Panc1 (cell line): Measurements from ENCODE around the gene SBF2. TPM values are rescaled to one million over a fixed set of nuclear protein-coding genes. Genes with fewer than 3 reads are reported as not detected.

Experiments
- ATAC-seq: fragments of 200-7000 bp; cut with Tn5 transposase; 2 replicates; pipeline ENCODE4 v1.9.1; 2020; ENCODE audit warnings: mild to moderate bottlenecking, moderate library complexity
- BruUV-seq: library from RNA; stranded (reverse); fragments of 400-500 nt; replicated peaks from 2 replicates; lab custom pipeline; 2021; lab: Mats Ljungman, UMichigan
- CTCF ChIA-PET: fragments of 300-600 bp; sonication (Branson Sonifier 250); formaldehyde crosslinking; loops from one replicate; lab custom pipeline; 2022; ENCODE audit warnings: antibody characterized with exemption; lab: Charles Lee
- POLR2A ChIA-PET: fragments of 300-600 bp; sonication (Branson Sonifier 250); formaldehyde crosslinking; loops from one replicate; lab custom pipeline; 2022; ENCODE audit warnings: antibody characterized with exemption; lab: Charles Lee
- DNase-seq: peaks from one replicate; pipeline ENCODE4 v3.0.0-alpha.2; 2010; ENCODE audit warnings: low read depth, low spot score
- H3K27ac ChIP-seq: 2 replicates; pipeline ENCODE4 v1.5.1; 2011; ENCODE audit warnings: mild to moderate bottlenecking, low read length, inconsistent platforms
- H3K27me3 ChIP-seq: fragments of 200-500 bp; sonication (Bioruptor generic); 2 replicates; pipeline ENCODE4 v1.6.0; 2014; ENCODE audit warnings: low read length, inconsistent platforms; ENCODE audit not compliant: control insufficient read depth, insufficient read depth
- H3K36me3 ChIP-seq: fragments of 200-500 bp; sonication (Bioruptor generic); 2 replicates; pipeline ENCODE4 v1.5.1; 2014; ENCODE audit warnings: inconsistent platforms, mild to moderate bottlenecking, low read length, moderate library complexity; ENCODE audit not compliant: control insufficient read depth, insufficient read depth
- H3K4me1 ChIP-seq: 2 replicates; pipeline ENCODE4 v1.5.1; 2011; ENCODE audit warnings: inconsistent platforms, mild to moderate bottlenecking, low read length, moderate library complexity; ENCODE audit not compliant: control insufficient read depth, insufficient read depth
- H3K4me3 ChIP-seq, 2 experiments: 2 replicates each; pipeline ENCODE4 v1.5.1; 2011 to 2012; ENCODE audit warnings: low read depth in 2 of 2, low read length in 2 of 2, mild to moderate bottlenecking in 2 of 2, inconsistent platforms in 1 of 2, moderate library complexity in 1 of 2
- H3K9me3 ChIP-seq: fragments of 200-500 bp; sonication (Bioruptor generic); 2 replicates; pipeline ENCODE4 v1.5.1; 2014; ENCODE audit warnings: low read depth, mild to moderate bottlenecking, inconsistent platforms, low read length, moderate library complexity; ENCODE audit not compliant: control insufficient read depth, insufficient read depth
- CTCF ChIP-seq: fragments of 450-650 bp; IDR thresholded peaks from 2 replicates; pipeline ENCODE4 v1.5.1; 2017; ENCODE audit warnings: mild to moderate bottlenecking
- POLR2AphosphoS5 ChIP-seq: IDR thresholded peaks from 2 replicates; pipeline ENCODE4 v1.6.1; 2012; ENCODE audit warnings: mild to moderate bottlenecking, low read depth, low read length, moderate library complexity
- REST ChIP-seq, 2 experiments: IDR thresholded peaks; 2 replicates each; pipeline ENCODE4 v1.6.1; 2011 to 2012; ENCODE audit warnings: low read depth in 2 of 2, control low read depth in 1 of 2, low read length in 1 of 2, mild to moderate bottlenecking in 1 of 2, moderate library complexity in 1 of 2; ENCODE audit not compliant: insufficient read depth in 1 of 2
- SIN3A ChIP-seq: IDR thresholded peaks from 2 replicates; pipeline ENCODE4 v1.6.1; 2012; ENCODE audit warnings: low read depth, mild to moderate bottlenecking, low read length, moderate library complexity, borderline replicate concordance; ENCODE audit not compliant: insufficient read depth
- TCF7L2 ChIP-seq: IDR thresholded peaks from 2 replicates; pipeline ENCODE4 v1.6.1; 2011; ENCODE audit warnings: mild to moderate bottlenecking, low read depth, low read length, inconsistent platforms
- in situ Hi-C: cut with HindIII; loops from 2 replicates; pipeline ENCODE4 v1.10.0; 2016; ENCODE audit warnings: low sequenced_read_pairs, low pct_unique_long_range_greater_than_20kb
- intact Hi-C: fragments of 100-400 bp; cut with micrococcal nuclease; formaldehyde crosslinking; loops from one replicate; pipeline ENCODE4 v1.10.0; 2022; ENCODE audit not compliant: unreplicated experiment
- total RNA-seq: library from RNA; stranded (reverse); gene quantifications from one replicate; pipeline ENCODE4 v1.2.1, GENCODE V29; 2021; ENCODE audit not compliant: unreplicated experiment

The SBF2 gene
- total RNA-seq, 1 experiment from 2014 or later: 65.0 TPM

GRCh38 chr11:10305964-10306918 lies 12.2 kb upstream of the SBF2 start:
- TF ChIP-seq SIN3A (peak; percentile 64; the same call in 1 of the 2 replicates), CTCF (no peak), TCF7L2 (no peak), POLR2AphosphoS5 (peak; percentile 19), REST (IDR thresholded peaks at IDR 0.05; ENCODE audit: insufficient read depth in 1 of 2, low read depth in 2 of 2, low read length in 1 of 2) (no peak)
- Histone ChIP-seq H3K9me3 (no peaks in the 10 kb centered on the region), H3K4me1 (peaks cover 39% of the 10 kb centered on the region), H3K36me3 (peaks cover 19% of the 10 kb centered on the region), H3K4me3 (peak overlapping the region; percentile 64 to 90), H3K27ac (peak overlapping the region; percentile 100), H3K27me3 (no peaks in the 10 kb centered on the region)
- no peak for DNase-seq
- intact Hi-C loops: loop anchor here (2.0 to 10.0 kb wide), 8 partner anchors 99 to 731 kb away; partner anchors contain the start of gene WEE1
- in situ Hi-C loops: loop anchor here (25.0 kb wide), 2 partner anchors 444 to 719 kb away; no protein-coding TSS in a partner anchor
- BruUV-seq: TSS peak; percentile 91
- CTCF ChIA-PET: interaction anchor here (0.6 to 2.7 kb wide), 4 partner anchors 8 to 544 kb away, joined by 3 to 13 read pairs (median 4); no protein-coding TSS in a partner anchor
- ATAC-seq: no peak
- POLR2A ChIA-PET: no interaction called here

- intact Hi-C loops (loop anchor here (2.0 to 10.0 kb wide), 8 partner anchors 99 to 731 kb away; partner anchors contain the start of gene WEE1), in situ Hi-C loops (loop anchor here (25.0 kb wide), 2 partner anchors 443 to 718 kb away; no protein-coding TSS in a partner anchor)
- H3K4me3 ChIP-seq: peak overlapping the region; percentile 64 to 90
- no TSS peak for BruUV-seq
- peak overlapping the region; percentile 100 for H3K27ac ChIP-seq
- DNase-seq (no peak), ATAC-seq (peak; percentile 4)
- peaks cover 41% of the 10 kb centered on the region for H3K4me1 ChIP-seq
- CTCF ChIA-PET: interaction anchor here (0.6 to 2.7 kb wide), 23 partner anchors 9 to 900 kb away, joined by 3 to 13 read pairs (median 5); partner anchors contain the start of gene RNF141
- POLR2A ChIA-PET: interaction anchor here (0.5 to 1.8 kb wide), 22 partner anchors 10 to 885 kb away, joined by 3 to 17 read pairs (median 5); no protein-coding TSS in a partner anchor
- H3K36me3 ChIP-seq: peaks cover 19% of the 10 kb centered on the region
- no peaks in the 10 kb centered on the region for H3K27me3 ChIP-seq
- no peaks in the 10 kb centered on the region for H3K9me3 ChIP-seq
- TF ChIP-seq REST (IDR thresholded peaks at IDR 0.05; ENCODE audit: insufficient read depth in 1 of 2, low read depth in 2 of 2, low read length in 1 of 2): no peak
- TF ChIP-seq SIN3A: 0 out of 2 replicates have a peak, but pooled peaks have one; percentile 8
- TF ChIP-seq TCF7L2: peak; percentile 46; the same call in 1 of the 2 replicates
Measured at GRCh38 chr11:10305262-10305963, 11.4 kb upstream of the SBF2 start.
